ENCODE measurements around the gene SLC4A7.
"Not testable (repeated sequence)": the region's sequence is repeated elsewhere in the genome, so short reads cannot be mapped to it uniquely, and the experiment has no call there.

SLC4A7 gene

GRCh38 chr3:27484015-27484844, at the start of gene SLC4A7:
SLC4A7 (minus strand) TSS chr3:27484384; CDS start chr3:27484126, 258 bp downstream.
- H3K4me3 ChIP-seq (ENCODE audit: low read depth, low read length), result peak within 1 kb of the TSS; percentile 91
- in situ Hi-C loops (cut with HindIII; ENCODE audit: low sequenced_read_pairs), result no loop called here
- TF ChIP-seq, protein P1, sequence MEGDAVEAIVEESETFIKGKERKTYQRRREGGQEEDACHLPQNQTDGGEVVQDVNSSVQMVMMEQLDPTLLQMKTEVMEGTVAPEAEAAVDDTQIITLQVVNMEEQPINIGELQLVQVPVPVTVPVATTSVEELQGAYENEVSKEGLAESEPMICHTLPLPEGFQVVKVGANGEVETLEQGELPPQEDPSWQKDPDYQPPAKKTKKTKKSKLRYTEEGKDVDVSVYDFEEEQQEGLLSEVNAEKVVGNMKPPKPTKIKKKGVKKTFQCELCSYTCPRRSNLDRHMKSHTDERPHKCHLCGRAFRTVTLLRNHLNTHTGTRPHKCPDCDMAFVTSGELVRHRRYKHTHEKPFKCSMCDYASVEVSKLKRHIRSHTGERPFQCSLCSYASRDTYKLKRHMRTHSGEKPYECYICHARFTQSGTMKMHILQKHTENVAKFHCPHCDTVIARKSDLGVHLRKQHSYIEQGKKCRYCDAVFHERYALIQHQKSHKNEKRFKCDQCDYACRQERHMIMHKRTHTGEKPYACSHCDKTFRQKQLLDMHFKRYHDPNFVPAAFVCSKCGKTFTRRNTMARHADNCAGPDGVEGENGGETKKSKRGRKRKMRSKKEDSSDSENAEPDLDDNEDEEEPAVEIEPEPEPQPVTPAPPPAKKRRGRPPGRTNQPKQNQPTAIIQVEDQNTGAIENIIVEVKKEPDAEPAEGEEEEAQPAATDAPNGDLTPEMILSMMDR (IDR thresholded peaks at IDR 0.05; ENCODE audit: low read depth, low read length, missing control alignments), result no peak
- DNase-seq (ENCODE audit: low read depth), result peak; percentile 85

DNA sequence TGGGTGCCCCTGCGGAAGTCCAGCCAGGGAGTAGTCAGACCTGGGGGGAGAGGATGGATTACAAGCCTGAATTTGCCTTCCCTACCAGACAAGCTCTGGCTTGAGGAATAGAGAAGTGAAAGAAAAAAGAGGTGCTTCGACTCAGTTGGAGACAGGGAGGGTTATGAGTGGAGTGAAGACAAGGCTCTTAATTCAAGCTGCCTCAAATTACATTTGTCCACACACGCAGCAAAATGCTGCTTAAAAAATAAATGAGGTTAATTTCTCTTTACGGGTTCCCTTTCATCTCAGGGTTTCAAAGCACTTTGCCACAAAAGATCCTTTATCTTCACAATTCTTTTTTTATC, 49.0 kb upstream of the SLC4A7 start:
- in situ Hi-C loops (cut with HindIII; ENCODE audit: low sequenced_read_pairs), result no loop called here
- TF ChIP-seq, protein P1 (IDR thresholded peaks at IDR 0.05; ENCODE audit: low read depth, low read length, missing control alignments), result no peak
- DNase-seq (ENCODE audit: low read depth), result no peak
- H3K4me3 ChIP-seq (ENCODE audit: low read depth, low read length), result no peak overlapping the region

GRCh38 chr3:27532426-27533260, 48.5 kb upstream of the SLC4A7 start:
- in situ Hi-C loops (cut with HindIII; ENCODE audit: low sequenced_read_pairs), result no loop called here
- no peak overlapping the region for H3K4me3 ChIP-seq (ENCODE audit: low read depth, low read length)
- TF ChIP-seq, protein P1 (IDR thresholded peaks at IDR 0.05; ENCODE audit: low read depth, low read length, missing control alignments), result no peak
- no peak for DNase-seq (ENCODE audit: low read depth)

- in situ Hi-C loops (cut with HindIII; ENCODE audit: low sequenced_read_pairs); H3K4me3 ChIP-seq (ENCODE audit: low read depth, low read length); DNase-seq (ENCODE audit: low read depth): not testable (repeated sequence)
Observed at GRCh38 chr3:27531193-27531751, 47.1 kb upstream of the SLC4A7 start.

DNA sequence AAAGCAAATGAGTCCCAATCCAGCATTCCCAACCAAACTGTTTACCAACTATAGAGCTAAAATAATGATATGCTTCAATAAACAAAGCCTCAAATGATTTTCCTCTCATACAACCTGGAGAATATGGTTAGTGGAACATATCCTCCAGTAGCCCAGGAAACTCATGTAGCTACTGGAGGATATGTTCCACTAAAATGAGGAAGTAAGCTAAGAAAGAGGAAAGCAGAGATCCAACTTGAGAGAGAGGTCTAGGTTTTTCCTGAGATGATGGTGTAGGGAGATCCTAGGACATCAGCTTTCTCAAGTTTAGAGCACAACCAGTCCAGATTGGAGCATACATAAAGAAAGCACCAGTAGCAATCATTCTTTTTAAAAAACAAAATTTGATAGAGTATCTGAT, 44.6 kb upstream of the SLC4A7 start:
- in situ Hi-C loops (cut with HindIII; ENCODE audit: low sequenced_read_pairs), result no loop called here
- DNase-seq (ENCODE audit: low read depth), result no peak
- H3K4me3 ChIP-seq (ENCODE audit: low read depth, low read length), result no peak overlapping the region
- TF ChIP-seq, protein P1 (IDR thresholded peaks at IDR 0.05; ENCODE audit: low read depth, low read length, missing control alignments), result no peak

- in situ Hi-C loops (cut with HindIII; ENCODE audit: low sequenced_read_pairs), result no loop called here
- no peak overlapping the region for H3K4me3 ChIP-seq (ENCODE audit: low read depth, low read length)
- DNase-seq (ENCODE audit: low read depth), result no peak
- TF ChIP-seq, protein P1 (IDR thresholded peaks at IDR 0.05; ENCODE audit: low read depth, low read length, missing control alignments), result no peak
Observed at GRCh38 chr3:27526614-27527315, 42.6 kb upstream of the SLC4A7 start.

Data from astrocyte of the cerebellum (primary cell).